Activated CD4-positive, alpha-beta T cell treated with anti-CD3 and anti-CD28 coated beads, Interleukin-2, amount 50 U/mL, for 48 hours (primary cell): ENCODE data around the gene BCAS3.

Experiments
- DNase-seq, 2 experiments: peaks; one replicate each; pipeline ENCODE4 v3.0.0-alpha.2; 2020

Gene BCAS3

DNA sequence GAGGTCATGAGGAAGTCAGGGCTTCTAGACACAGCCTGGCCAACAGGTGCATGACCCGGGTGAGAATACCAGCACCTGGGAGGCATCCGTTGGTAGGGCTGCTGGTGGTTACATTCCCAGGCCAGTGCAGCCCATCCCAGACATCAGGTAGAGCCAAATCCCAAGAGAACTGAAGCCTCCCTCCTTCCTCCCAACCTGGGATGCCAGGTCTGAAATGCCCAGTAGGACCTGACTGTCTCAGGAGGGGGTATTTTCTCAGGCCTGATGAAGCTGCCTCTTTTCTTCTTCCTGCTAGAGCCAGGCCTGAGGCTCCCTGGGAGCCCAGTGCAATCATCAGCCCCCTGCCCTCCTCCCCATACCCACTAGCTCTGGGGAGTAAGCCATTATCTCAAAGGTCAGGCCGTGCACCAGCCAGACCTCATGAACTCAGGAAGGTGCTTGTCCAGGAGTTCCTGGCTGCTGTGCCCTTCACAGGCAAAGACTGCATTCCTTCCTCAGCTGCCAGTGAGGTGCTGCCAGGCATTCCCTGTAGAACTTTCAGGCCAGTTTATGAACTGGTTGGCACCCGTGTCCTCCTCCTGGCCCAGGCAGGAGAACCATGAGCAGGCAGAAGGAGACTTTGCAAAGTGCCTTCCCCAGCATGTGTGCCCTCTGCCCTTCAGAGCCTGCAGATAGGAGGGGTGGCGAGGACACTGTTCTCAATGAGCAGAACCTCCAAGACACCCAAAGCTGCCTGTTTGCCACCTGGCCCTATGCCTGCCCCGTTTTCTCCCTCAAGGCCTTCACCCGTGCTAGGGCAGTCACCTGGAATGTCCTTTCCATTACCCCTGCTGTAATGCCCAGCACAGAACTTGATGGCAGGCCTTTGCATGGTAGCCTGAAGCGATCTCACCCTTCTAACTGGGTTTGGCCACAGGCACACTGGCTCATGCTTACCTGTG is 729.6 kb downstream of the BCAS3 start:
- no peak for DNase-seq

DNA sequence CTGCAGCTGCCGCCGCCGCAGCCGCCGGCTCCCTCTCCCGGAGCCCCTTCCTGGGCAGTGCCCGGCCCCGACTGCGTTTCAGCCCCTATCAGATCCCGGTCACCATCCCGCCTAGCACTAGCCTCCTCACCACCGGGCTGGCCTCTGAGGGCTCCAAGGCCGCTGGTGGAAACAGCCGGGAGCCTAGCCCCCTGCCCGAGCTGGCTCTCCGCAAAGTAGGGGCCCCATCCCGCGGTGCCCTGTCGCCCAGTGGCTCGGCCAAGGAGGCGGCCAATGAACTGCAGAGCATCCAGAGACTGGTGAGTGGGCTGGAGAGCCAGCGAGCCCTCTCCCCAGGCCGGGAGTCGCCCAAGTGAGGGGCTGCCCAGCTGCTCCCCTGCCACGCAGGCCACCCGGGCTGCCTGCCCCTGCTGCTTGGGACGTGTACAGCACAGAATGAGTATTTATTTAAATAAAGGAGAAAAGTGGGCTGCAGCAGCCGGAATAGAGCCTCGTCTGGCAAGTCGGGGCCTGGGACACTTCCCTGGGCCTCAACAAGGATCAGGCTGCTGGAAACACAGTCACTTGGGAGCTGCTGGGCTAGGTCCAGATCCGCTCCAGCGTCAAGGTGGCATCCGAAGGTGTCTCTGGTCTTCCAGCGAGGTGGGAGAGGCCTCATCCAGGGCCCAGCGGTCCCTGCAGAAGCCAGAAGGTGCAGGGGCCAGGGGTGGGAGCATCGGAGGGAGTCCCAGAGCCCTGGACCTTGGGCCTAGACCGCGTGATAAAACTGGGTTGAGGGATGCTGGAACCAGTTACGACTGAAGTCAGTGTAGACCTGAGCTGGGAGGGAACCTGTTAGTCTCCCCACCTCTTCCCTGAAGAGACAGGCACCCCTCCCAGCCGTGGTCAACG is 730.7 kb downstream of the BCAS3 start:
- DNase-seq = no peak

DNA sequence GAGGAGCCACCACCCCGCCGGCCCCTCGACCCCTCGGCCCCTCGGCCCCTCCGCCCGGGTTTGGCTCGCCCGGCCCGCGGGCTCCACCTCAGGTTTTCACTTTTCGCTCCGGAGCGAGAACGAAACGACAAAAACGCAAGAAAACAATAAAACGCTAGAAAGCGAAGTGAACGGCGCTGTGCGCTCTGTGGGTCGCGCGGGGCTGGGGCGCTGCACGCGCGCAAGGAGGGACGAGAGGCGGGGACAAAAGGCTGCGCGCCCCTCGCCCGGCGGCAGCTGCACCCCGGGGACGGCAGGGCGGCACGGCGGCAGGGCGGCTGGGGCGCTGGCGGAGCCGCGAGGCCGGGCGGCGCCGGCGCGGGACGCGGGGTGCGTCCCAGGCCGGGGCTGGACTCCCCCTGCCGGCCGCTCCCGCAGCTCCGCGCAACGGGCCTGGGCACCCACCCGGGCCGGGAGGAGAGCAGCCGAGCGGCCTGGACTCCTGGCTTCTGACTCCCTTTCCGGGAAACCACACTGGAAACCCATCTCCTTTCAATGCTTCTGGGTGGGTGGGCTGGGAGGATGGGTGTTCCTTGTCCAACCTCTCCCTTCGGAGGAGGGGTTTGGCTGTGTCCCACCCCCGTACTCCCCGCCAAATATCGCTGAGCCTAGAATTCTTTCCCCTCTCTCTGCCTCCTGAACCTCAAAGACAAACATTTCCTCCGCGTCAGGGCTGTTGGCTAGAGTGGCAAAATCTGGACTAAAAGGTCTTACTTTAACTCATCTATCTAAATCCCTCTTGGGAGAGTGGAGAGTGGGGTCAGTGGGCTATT is 731.9 kb downstream of the BCAS3 start:
- DNase-seq = peak in 1 of 2 experiments; percentile 53

DNA sequence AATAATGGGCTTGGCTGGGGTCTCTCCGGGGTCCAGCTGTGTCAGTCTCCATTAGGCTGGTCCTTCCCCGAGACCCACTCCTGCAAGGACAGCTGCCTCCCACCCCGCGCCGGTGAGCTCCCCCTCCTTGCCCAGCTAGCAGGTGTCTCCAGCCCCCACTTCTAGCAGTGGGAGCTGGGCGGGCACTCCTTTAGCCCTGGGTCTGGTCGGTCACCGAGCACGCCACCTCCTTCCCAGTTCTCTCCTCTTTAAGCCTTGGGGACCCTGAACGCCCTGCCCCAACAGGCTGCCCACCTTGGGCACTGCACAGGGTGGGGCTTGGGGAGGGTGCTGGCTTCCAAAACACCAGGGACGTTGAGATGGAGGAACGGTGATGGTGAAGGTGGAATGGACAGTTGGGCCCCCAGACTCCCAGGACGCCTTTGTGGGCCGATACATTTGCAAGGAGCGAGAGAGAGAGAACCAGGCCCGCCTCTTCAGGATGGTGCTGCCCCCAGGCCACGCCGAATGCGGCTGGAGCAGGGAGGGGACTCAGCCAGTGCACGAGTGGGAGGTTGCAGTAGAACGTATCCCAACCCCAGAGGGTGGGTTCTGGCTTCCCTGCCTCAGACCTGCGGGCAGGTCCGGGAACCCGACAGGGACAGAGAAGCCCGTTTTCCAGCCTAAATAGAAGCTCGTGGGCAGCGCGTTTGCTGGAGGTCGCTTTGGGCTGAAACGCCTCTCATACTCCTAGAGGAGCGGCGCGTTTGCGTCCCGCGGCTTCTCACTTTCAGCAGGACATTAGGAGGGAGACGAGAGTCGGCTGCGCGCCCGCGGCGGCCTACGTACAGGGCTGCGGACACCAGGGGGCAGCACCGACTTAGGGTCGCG is 732.7 kb downstream of the BCAS3 start:
- DNase-seq = peak; percentile 75 to 81

DNA sequence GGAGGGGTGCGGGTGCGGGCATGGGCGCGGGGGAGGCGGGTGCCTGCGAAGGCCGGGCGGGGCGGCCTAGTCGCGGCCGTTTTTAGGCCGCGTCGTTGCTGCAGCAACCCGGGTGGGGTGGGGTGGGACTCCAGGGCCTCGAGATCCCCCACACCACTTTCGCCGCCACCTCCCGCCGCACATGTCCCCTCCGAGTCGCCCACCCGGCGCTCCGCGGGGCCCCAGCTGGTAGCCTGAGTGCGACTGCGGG is 733.3 kb downstream of the BCAS3 start:
- no peak for DNase-seq

DNA sequence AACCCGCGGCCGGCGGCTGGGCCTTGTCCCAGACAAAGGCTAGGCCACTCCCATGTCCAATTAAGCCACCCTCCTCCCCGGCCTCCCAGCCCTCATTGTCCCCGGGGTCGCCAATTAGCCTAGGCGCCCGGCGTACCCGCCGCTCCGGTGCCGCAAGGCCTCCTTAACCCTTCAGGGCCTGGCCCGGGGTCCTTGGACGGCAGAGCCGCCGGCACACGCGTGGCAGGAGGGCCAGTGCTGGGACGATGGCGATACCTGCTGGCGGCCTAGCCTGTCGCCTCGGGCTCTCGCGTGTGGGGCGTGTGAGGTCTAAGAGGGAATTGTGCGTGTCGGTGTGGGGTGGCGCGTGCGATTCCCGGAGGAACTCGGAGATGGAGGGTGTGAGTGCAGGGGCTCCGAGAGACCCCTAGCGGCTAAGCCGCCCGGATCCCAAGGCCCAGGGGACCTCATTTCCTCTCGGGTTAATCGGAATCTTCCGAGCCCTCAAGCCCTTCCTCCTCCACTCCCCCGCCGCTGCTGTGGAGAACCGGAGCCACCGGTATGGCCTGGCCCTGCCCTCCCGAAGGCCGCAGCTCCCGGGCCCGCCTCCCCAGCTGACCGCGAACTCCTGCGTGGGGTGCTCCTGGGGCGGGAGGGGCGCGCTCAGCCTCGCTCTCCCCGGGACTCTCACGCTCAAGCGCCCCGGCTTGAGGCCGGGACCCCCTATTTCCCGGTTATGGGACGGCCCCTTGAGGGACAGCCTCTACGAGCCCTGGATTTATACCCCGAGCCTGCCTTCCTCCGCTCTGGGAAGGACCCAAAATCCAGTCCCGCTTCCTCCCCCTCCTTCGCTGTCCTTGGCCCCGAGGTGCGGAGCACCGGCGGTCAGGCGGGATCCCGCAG is 733.9 kb downstream of the BCAS3 start:
- DNase-seq = no peak

DNA sequence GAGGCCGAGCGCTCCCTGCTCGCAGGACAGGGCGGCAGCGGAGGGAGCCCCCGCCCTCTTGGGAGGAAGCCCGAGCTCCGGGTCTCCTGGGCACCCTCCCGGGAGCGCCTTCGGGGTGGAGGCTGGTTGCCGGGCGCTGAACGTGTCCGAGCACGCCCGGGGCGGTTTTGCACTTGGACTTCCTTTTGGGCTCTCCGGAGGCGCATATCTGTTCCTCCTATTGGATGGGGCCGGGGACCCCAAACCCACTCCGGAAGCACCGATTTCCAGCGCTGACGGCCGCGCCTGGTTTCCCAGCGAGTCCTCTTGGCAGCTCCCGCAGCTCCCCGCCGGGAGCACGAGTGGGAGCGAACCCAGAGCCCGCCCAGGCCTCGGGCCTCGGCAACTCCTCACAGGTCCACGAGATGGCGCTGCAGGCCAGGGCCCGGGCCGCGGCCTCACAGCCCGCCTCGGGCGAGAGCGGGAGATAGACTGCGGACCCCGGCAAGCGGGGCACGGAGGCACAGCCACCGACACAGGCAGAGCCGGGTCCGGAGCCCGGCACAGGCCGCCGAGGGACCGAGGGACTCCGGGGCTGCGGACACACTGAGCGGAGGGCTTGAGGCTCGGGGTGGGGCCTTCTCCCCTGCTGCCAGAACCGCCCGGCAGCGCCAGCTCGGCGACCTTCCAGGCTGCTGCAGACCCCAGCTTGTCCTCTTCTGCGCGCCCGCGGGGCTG is 734.6 kb downstream of the BCAS3 start:
- DNase-seq = peak; percentile 76 to 81

DNA sequence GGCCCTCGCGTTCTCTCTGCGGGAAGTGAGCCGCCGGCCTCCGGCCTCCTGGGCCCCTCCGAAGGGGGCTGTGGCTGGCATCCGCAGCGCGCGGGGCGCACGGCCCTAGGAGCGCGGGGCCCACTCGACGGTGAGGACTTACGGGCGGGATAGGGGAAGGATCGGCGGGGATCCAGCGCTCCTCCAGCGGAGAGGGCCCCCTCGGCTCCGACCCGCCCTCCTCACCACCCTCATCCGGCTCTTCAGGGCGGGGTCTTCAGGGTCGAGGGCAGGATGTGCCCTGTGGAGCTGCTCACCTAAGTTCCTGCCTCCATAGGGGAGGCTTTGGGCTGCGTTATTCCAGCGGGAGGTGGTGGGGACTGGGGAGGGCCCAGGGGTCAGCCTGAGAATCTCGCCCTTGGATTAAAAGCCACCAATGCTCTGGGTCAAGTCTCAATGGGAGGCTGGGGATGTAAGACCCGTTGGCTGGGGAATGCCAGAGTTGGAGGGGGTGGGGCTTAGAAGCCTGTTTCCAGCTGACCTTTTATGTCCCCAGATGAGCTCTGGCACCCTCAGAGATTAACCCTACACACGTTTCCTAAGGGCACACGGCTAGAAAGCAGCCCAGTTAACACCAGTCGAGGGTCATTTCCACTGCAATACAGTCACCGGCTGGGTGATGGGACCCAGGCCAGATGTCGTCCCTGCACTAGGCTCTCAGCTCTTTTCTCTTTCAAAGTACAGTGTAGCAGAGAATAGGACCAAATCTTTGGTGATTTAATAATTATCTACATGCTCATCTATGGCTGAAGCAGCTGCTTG is 735.4 kb downstream of the BCAS3 start:
- no peak for DNase-seq

DNA sequence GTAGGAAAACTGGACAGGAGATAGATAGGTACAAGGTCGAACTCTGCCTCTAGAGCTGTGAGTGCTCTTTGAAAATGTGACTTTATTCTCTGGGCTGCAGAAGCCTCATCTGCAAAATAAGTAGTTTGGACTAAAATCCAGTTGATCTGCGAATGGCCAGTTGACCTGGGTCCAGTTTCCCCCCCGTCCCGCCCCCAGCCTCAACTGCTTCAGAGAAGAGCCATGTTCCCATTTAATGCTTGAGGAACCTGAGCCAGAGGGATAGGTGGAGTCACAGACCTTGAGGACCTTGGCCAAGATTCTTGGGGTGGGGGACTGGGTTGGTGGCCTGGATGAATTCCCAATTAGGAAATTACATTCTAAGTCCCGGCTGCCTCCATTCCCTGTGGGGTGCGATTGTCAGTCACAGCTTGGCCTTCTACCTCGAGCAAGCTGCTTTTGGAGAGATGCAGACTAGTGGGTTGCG is 736.0 kb downstream of the BCAS3 start:
- no peak for DNase-seq

DNA sequence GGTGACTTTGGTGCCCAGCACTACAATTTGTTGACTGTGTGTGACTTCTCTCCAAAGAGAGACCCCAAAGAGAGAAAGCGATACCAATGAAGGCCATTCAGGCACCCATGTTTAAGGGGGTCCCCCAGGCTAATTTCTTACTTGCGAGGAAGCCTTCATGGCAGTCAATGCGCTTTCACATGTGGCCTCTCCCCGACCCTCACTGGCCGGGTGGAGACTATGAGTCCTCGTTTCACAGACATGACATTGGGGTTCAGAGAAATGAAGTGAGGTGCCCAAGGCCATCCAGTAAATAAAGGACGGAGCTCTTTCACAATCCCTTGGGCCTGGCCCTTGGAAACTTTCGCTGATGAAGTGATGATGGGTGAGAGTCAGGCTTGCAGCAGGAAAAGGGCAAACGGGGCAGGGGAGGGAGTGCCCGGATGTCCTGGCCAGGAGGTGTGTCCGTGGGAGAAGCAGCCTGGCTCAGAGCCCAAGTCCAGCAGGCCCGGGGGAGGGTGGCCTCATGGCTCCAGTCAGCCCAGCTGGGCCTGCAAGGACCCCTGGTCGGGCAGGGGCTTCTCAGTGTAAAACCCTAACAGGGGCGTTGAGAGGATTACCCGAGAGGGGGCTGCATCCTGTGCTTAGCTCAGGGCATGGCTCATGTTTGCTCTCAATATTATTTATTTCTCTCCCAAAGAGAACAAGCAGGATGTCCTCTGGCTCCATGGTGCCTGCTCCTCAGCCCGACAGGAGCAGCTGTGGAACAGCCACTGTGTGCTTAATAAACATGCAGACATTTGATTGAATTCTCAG is 736.7 kb downstream of the BCAS3 start:
- DNase-seq = no peak

DNA sequence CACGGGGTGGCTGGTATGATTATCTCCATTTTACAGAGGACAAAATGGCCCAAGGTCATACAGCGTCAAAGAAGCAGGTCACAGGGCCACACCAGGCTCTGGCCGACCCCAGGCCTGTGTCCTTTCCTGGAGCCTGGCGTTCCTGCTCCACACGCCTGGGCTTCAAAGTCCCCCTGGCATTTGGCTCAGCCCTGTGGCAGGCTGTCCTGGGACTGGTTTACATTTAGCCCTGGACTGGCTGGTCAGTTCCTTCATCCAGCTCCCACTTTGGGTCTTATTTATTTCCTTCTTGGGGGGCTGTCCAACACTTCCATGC is 737.2 kb downstream of the BCAS3 start:
- DNase-seq = no peak

DNA sequence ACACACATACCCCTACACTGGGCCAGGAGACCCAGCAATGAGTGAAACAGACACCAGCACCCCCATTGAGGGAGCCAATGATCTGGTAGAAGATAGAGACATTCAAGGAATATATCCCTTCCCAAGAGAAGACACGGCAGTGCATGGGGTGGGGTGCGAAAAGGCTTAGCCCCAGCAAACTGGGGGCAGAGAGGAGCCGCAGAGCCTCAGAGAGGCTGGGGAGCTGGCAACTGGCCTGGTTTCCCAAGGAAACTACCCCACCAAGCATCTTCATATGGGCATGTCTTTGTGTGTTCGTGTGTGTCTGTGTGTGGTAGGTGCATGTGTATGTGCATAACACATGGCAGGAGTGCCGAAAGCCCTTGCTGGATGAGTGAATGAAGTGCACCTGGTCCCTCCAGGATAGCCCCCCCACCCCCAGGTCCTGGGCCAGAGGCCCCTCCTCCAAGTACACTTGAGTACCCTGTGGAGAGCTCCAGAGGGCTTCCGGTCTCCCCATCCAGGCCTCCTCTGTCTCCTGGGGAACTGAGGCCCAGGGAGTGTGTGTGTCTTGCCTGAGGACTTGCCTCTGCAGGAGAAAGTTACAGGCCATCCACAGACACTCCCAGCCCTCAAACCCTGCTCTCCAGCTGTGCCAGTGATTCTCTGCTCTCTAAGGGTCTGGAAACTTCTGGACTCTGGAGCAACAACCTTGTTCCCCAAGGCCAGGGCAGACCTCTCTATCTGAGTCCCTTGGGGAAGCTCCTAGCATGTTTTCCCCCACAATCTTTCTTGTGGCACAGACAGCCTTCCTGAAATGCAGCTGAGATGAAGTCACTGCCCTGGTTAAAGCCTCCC is 737.9 kb downstream of the BCAS3 start:
- DNase-seq = no peak

DNA sequence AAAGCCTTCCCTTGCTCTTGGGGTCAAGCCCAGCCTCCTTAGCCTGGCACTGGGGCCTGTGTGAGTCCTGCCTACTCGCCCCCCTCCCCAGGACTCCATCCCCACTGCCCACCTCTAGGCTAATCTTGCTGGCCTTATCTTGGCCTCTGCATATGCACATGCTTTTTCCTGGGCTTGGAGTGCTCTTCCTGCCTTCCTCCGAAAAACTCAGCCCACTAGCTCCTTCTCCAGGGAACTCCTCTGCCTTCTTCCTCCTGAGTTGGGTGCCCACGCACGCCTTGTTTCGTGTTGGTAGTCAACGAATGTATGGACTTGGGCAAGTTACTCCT is 738.5 kb downstream of the BCAS3 start:
- no peak for DNase-seq

DNA sequence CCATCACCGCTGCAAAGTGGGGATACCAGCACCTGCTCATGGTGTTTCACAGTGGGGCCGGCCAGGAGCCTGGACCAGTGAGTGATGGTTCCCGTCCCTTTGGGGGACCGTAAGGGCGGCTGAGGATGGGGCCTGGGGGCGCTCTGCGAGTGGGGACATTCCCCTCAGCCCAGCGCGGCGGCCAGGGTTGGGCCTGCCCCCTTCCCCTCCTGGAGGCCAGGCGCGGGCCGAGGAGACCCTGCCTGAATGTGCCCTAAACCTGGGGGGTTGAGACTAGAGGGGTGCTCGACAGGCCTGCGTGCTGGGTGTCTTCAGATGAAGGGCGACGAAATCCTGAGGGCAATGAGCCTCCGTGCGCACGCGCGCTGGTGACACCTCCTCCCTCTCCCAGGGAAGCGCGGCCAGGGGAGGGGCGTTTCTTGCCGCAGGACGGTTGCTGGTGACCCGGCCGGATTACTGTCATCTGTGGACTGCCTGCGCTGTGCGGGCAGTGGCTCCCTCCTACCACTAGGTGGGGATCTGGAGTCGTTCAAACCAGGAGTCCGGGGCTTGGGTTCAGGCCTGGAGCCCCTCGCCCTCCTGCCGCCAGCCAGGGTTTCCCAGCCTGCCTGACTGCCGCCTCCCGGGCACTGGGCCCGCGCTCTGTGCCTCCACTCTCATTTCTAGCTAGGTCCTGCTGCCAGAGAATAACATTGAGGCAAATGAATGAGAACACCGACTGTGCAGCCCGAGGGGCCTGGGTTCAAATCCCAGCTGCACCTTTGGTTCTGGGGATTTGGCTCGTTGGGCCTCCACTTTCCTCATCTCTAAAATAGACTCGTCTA is 739.1 kb downstream of the BCAS3 start:
- peak; percentile 72 to 80 for DNase-seq

DNA sequence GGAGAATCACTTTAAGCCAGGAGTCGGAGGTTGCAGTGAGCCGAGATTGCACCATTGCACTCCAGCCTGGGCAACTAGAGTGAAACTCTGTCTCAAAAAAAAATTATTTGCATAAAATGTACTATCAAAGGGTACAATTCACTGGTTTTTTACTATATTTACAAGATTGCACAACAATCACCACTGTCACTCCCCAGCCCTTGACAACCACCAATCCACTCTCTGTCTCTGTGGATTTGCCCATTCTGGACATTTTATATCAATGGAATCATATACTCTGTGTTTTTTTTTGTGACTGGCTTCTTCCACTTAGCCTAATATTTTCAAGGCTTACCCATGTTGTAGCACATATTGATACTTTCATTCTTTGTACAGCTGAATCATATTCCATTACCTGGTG is 740.8 kb downstream of the BCAS3 start:
- no peak for DNase-seq

DNA sequence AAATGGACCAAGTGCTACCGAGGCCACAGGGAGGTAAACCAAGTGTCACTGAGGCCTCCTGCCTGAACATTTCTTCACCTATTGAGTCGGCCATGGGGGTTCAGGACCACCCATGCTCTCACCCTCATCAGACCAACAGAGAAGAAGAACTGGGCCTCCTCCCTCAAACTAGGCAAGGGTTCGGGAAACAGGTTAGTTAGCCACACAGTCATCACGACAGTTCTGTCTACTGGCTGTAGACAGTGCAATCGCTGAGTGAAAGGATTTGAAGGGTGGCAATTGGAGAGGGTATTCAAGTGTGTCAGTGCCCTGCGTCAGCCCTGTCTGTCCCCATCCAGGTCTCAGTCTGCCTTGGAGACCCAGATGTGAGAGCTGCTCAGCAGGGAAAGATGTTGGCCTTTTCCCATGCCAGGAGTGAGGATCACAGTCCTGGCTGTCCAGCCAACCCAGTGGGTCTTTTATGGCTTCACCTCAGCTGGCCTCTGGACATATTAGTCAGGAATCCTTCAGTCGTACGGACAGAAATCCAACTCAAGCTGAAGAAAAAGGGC is 741.9 kb downstream of the BCAS3 start:
- DNase-seq = no peak

DNA sequence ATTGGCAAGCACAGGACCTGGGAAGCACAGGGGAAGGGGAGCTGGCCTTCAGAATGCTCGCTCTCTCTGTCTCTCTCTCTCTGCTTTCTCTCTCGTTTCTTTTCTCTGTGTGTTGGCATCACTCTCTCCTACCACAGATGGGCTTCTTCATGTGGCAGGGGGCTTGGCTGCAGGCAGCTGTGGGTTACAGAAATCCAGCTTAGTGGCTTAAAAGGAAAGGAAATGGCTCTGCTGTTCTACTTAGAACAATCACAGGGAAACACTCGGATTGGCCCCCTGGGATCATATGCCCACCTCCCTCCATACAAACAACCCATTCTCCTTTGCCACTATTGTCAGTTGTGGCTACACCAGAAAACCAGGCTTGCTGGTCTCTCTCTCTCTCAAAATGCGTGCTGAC is 742.4 kb downstream of the BCAS3 start:
- no peak for DNase-seq
